Activated CD4-positive, alpha-beta memory T cell treated with anti-CD3 and anti-CD28 coated beads, Interleukin-2, amount 10 ng/mL, durations not matched to agents 7 days and 5 days (primary cell): ENCODE data around the gene LIMCH1. TPM values are rescaled to one million over a fixed set of nuclear protein-coding genes. Genes with fewer than 3 reads are reported as not detected.
"Not testable (repeated sequence)": the region's sequence is repeated elsewhere in the genome, so short reads cannot be mapped to it uniquely, and the experiment has no call there.

ENCODE experiments used
- CTCF ChIA-PET: fragments of 350-600 bp; sonication (Branson Sonifier 250); formaldehyde crosslinking; loops from one replicate; lab custom pipeline; 2021; ENCODE audit warnings: antibody characterized with exemption, inconsistent platforms; lab: Charles Lee
- POLR2A ChIA-PET: fragments of 350-600 bp; sonication (Branson Sonifier 250); formaldehyde crosslinking; loops from one replicate; lab custom pipeline; 2021; ENCODE audit warnings: antibody characterized with exemption; lab: Charles Lee
- DNase-seq: peaks from one replicate; pipeline ENCODE4 v3.0.0-alpha.2; 2020
- H3K27ac Mint-ChIP-seq: one replicate; pipeline ENCODE4 v1.8.0; 2021; ENCODE audit warnings: mild to moderate bottlenecking, mixed read lengths
- H3K27me3 Mint-ChIP-seq: one replicate; pipeline ENCODE4 v1.8.0; 2021; ENCODE audit warnings: mixed read lengths
- H3K36me3 Mint-ChIP-seq: one replicate; pipeline ENCODE4 v1.8.0; 2021; ENCODE audit warnings: low read depth, mixed read lengths
- H3K4me1 Mint-ChIP-seq: one replicate; pipeline ENCODE4 v1.8.0; 2021; ENCODE audit warnings: mixed read lengths
- H3K4me3 Mint-ChIP-seq: one replicate; pipeline ENCODE4 v1.8.0; 2021; ENCODE audit warnings: mild to moderate bottlenecking, mixed read lengths
- H3K9me3 Mint-ChIP-seq: one replicate; pipeline ENCODE4 v1.8.0; 2021; ENCODE audit warnings: mixed read lengths
- total RNA-seq, 2 experiments: library from RNA; stranded (reverse); gene quantifications; one replicate each; pipeline ENCODE4 v1.2.3, GENCODE V29; 2021

LIMCH1 gene
- total RNA-seq, result not detected

GRCh38 chr4:41538017-41538733 is at the start of gene LIMCH1:
LIMCH1 (plus strand) TSS chr4:41538157; CDS start chr4:41605996, 67,839 bp downstream.
- no peak for DNase-seq
- ChIA-PET POLR2A (no interaction called here), CTCF (no interaction called here)
- no peak within 1 kb of the TSS for H3K4me3 Mint-ChIP-seq
- no peaks in the 10 kb centered on the region for H3K9me3 Mint-ChIP-seq
- H3K27me3 Mint-ChIP-seq, result no peaks in the 10 kb centered on the region
- H3K4me1 Mint-ChIP-seq, result no peaks in the 10 kb centered on the region
- H3K27ac Mint-ChIP-seq, result no peak within 1 kb of the TSS
- no peaks in the 10 kb centered on the region for H3K36me3 Mint-ChIP-seq

DNA sequence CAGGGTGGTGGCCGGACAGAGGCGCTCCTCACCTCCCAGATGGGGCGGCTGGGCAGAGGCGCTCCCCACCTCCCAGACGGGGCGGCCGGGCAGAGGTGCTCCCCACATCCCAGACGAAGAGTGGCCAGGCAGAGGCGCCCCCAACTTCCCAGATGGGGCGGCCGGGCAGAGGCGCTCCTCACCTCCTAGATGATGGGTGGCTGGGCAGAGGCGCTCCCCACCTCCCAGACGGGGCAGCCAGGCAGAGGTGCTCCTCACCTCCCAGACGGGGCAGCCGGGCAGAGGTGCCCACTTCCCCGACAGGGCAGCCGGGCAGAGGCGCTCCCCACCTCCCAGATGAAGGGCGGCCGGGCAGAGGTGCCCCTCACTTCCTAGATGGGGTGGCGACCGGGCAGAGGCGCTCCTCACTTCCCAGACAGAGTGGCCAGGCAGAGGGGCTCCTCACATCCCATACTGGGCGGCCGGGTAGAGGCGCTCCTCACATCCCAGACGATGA is 46.8 kb upstream of the LIMCH1 start:
- H3K27me3 Mint-ChIP-seq, H3K36me3 Mint-ChIP-seq, H3K9me3 Mint-ChIP-seq, H3K27ac Mint-ChIP-seq, H3K4me3 Mint-ChIP-seq, H3K4me1 Mint-ChIP-seq, CTCF ChIA-PET, DNase-seq, POLR2A ChIA-PET: not testable (repeated sequence)

- ChIA-PET CTCF (no interaction called here), POLR2A (no interaction called here)
- Mint-ChIP-seq H3K4me1 (no peaks in the 10 kb centered on the region), H3K36me3 (no peaks in the 10 kb centered on the region), H3K9me3 (no peaks in the 10 kb centered on the region), H3K4me3 (no peak overlapping the region), H3K27ac (no peak overlapping the region), H3K27me3 (no peaks in the 10 kb centered on the region)
- DNase-seq, result no peak
These were observed 41.0 kb upstream of the LIMCH1 start for GRCh38 chr4:41496977-41497376.

- DNase-seq, result no peak
- Mint-ChIP-seq H3K4me1 (no peaks in the 10 kb centered on the region), H3K36me3 (no peaks in the 10 kb centered on the region), H3K27ac (no peak overlapping the region), H3K4me3 (no peak overlapping the region), H3K27me3 (no peaks in the 10 kb centered on the region), H3K9me3 (no peaks in the 10 kb centered on the region)
- ChIA-PET POLR2A (no interaction called here), CTCF (no interaction called here)
These were observed 39.8 kb upstream of the LIMCH1 start for GRCh38 chr4:41498177-41498576.

DNA sequence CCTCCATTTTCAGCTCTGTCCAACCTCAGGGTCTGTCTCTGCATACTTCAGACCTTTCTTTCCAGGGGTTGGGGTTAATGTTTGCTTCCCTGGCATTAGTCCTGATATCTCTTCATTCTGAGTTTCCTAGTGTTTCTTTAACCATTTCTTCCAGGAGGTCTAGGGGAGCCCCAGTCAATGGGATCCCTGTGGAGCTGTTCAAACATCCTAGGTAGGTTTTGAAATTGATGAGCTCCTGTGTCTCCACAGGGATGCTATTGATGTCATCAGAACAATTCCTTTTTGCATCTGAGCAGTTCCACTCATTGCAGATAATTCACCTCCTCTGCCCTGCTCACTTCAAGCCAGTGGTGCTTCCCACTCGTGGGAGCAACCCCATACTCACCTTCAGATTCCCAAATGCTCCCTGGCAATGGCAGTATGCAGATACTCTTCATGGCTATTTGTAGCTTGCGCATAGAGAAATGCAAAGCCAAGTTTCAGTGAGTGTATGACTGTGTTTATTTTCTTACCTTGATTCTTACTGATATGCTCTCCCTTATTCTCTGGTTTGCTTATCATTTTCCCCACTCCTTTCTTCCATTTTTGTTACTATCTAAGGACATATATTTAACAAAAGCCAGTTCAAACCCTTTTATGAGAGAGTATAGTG is 33.7 kb upstream of the LIMCH1 start:
- no peaks in the 10 kb centered on the region for H3K36me3 Mint-ChIP-seq

DNA sequence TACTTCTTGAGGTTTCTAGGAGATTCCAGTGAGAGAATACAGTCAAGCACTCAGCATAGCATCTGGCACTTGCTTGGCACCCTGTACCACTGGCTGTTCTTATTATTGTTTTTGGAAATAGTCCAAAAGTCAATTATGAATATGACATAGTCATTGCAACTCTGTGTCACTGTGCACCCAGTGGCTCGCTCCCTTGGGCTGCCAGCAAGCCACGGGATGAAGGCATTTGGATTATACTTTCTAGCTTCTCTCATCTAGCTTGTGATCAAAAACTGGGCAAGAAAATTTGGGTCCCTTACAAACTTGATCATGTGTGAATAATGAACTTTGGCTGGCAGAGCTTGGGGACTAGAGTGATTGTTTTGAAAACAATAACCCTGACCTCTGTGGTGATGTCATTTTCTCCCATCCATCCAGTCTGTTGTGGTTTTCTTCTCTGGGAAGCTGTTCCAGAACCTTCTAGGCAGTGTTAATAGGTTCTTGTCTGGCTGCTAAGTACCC is 32.7 kb upstream of the LIMCH1 start:
- Mint-ChIP-seq H3K4me1 (no peaks in the 10 kb centered on the region), H3K9me3 (peaks cover 2% of the 10 kb centered on the region), H3K4me3 (no peak overlapping the region), H3K27ac (no peak overlapping the region), H3K27me3 (no peaks in the 10 kb centered on the region), H3K36me3 (no peaks in the 10 kb centered on the region)
- POLR2A ChIA-PET, result no interaction called here
- DNase-seq, result no peak
- CTCF ChIA-PET, result no interaction called here

More for the DNA sequence above, 33.7 kb upstream of the LIMCH1 start:
- H3K4me1 Mint-ChIP-seq, result no peaks in the 10 kb centered on the region
- ChIA-PET POLR2A (no interaction called here), CTCF (no interaction called here)
- DNase-seq, result no peak
- peaks cover 2% of the 10 kb centered on the region for H3K9me3 Mint-ChIP-seq
- H3K4me3 Mint-ChIP-seq, result no peak overlapping the region
- no peak overlapping the region for H3K27ac Mint-ChIP-seq
- no peaks in the 10 kb centered on the region for H3K27me3 Mint-ChIP-seq

GRCh38 chr4:41506130-41506529 is 31.8 kb upstream of the LIMCH1 start:
- Mint-ChIP-seq H3K4me3 (no peak overlapping the region), H3K9me3 (peaks cover 2% of the 10 kb centered on the region), H3K27me3 (no peaks in the 10 kb centered on the region), H3K27ac (no peak overlapping the region), H3K4me1 (no peaks in the 10 kb centered on the region), H3K36me3 (no peaks in the 10 kb centered on the region)
- no peak for DNase-seq
- ChIA-PET POLR2A (no interaction called here), CTCF (no interaction called here)

DNA sequence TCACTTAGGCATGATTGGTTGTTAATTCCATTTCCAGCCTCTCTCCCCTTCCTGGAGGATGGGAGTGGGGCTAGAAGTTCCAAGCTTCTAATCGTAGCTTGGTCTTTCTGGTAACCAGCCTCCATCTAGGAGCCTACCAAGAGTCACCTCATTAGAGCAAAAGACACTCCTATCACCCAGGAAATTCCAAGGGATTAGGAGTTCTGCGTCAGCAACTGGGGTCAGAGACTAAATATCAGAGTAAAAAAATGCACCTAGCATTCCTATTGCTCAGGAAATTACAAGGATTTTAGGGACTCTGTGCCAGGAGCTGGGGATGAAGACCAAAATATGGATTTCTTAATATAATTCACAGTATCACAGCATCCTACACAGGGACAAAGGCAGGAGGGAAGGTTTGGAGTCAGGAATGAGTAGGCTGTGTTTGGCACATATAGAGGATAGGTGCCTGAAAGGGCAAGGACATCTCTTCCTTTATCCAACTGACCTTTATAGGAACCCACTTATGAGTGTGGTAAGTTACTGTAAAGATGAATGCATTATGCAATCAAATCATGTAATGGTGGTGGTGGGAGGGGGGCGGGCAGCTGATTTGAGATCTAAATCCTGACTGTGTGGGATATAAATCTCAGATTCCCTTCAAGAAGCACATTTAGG is 30.5 kb upstream of the LIMCH1 start:
- Mint-ChIP-seq H3K4me1 (no peaks in the 10 kb centered on the region), H3K27ac (no peak overlapping the region), H3K36me3 (no peaks in the 10 kb centered on the region), H3K4me3 (no peak overlapping the region), H3K27me3 (no peaks in the 10 kb centered on the region), H3K9me3 (peaks cover 2% of the 10 kb centered on the region)
- ChIA-PET POLR2A (no interaction called here), CTCF (no interaction called here)
- DNase-seq, result no peak

GRCh38 chr4:41509451-41509866 is 28.5 kb upstream of the LIMCH1 start:
- ChIA-PET POLR2A (no interaction called here), CTCF (no interaction called here)
- no peak overlapping the region for H3K27ac Mint-ChIP-seq
- peaks cover 2% of the 10 kb centered on the region for H3K9me3 Mint-ChIP-seq
- H3K36me3 Mint-ChIP-seq, result no peaks in the 10 kb centered on the region
- DNase-seq, result no peak
- no peaks in the 10 kb centered on the region for H3K27me3 Mint-ChIP-seq
- no peak overlapping the region for H3K4me3 Mint-ChIP-seq
- H3K4me1 Mint-ChIP-seq, result no peaks in the 10 kb centered on the region

DNA sequence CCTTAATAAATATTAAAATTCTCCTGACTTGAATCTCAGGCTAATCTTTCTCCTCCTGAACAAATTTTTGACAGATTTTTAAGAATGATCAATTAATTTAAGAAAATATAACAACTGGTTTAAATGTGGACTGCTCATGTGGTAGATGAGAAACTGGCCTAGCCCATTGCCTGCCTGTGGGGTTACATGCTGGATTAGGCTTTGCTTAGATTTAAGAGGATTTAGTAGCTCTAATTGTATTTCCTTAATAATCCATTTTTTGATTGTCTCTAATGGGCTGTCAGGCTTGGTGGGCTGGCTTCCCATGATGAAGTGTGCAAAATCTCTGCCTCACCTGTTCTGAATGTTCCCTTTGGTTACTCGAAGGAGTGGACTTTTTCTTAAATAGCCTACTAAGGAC is 27.8 kb upstream of the LIMCH1 start:
- H3K36me3 Mint-ChIP-seq, result no peaks in the 10 kb centered on the region
- H3K4me1 Mint-ChIP-seq, result no peaks in the 10 kb centered on the region
- H3K27ac Mint-ChIP-seq, result no peak overlapping the region
- H3K27me3 Mint-ChIP-seq, result no peaks in the 10 kb centered on the region
- DNase-seq, result no peak
- POLR2A ChIA-PET, result no interaction called here
- H3K4me3 Mint-ChIP-seq, result no peak overlapping the region
- CTCF ChIA-PET, result no interaction called here
- H3K9me3 Mint-ChIP-seq, result peaks cover 2% of the 10 kb centered on the region

DNA sequence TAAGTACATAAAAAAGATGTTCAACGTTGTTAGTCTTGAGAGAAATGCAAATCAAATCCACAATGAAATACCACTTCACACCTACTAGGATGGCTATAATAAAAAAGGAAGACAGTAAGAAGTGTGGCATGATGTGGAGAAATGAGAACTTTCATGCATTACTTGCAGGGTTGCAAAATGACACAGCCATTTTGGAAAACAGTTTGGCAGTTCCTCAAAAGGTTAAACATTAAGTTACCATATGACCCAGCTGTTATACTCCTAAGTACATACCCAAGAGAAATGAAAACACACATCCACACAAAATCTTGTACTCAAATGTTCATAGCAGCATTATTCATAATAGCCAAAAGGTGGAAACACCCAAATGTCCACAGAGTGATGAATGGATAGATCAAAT is 25.8 kb upstream of the LIMCH1 start:
- H3K36me3 Mint-ChIP-seq, result no peaks in the 10 kb centered on the region
- ChIA-PET CTCF (no interaction called here), POLR2A (no interaction called here)
- no peak overlapping the region for H3K27ac Mint-ChIP-seq
- H3K4me1 Mint-ChIP-seq, result no peaks in the 10 kb centered on the region
- no peak for DNase-seq
- H3K4me3 Mint-ChIP-seq, result no peak overlapping the region
- H3K9me3 Mint-ChIP-seq, result peaks cover 2% of the 10 kb centered on the region
- no peaks in the 10 kb centered on the region for H3K27me3 Mint-ChIP-seq

DNA sequence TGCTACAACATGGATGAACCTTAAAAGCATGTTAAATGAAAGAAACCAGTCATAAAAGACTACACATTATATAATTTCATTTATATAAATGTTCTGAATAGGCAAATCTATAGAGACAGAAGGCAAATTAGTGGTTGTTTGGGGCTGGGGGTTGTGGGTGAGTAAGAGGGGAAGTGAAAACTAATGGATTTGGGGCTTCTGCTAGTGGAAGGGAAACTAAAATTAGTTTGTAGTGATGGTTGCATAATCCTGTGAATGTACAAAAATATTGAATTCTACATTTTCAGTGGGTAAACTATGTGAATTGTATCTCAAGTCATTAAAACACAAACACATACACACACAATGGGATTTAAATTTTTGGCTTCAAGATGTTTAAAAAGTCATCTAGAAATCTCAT is 25.4 kb upstream of the LIMCH1 start:
- H3K27me3 Mint-ChIP-seq, result no peaks in the 10 kb centered on the region
- no peaks in the 10 kb centered on the region for H3K36me3 Mint-ChIP-seq
- ChIA-PET CTCF (no interaction called here), POLR2A (no interaction called here)
- no peaks in the 10 kb centered on the region for H3K4me1 Mint-ChIP-seq
- H3K27ac Mint-ChIP-seq, result no peak overlapping the region
- no peak for DNase-seq
- peaks cover 2% of the 10 kb centered on the region for H3K9me3 Mint-ChIP-seq
- H3K4me3 Mint-ChIP-seq, result no peak overlapping the region

DNA sequence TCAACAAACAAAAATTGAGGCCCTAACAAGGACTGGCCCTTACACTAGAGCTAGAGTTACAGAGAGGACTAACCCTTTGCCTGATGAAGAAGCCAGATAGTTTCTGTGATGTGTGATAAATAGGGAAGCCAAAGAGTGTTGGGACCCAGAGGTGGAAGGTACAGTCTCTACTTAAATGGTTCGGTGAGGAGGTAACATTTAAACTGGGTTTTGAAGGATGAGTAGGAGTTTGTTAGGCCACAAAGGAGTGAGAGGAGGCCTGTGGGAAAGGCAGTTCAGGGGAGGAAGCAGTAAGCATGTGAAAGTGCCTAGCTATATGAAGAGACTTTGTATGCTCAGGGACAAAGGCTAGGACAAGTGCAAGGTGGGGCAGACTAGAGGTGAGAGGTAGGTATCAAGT is 23.8 kb upstream of the LIMCH1 start:
- H3K36me3 Mint-ChIP-seq, result no peaks in the 10 kb centered on the region
- no peak overlapping the region for H3K4me3 Mint-ChIP-seq
- no peaks in the 10 kb centered on the region for H3K4me1 Mint-ChIP-seq
- no peaks in the 10 kb centered on the region for H3K27me3 Mint-ChIP-seq
- ChIA-PET CTCF (no interaction called here), POLR2A (no interaction called here)
- no peak for DNase-seq
- no peak overlapping the region for H3K27ac Mint-ChIP-seq
- no peaks in the 10 kb centered on the region for H3K9me3 Mint-ChIP-seq
